GM12801 (cell line): ENCODE data around the gene FILIP1.

ENCODE experiments used
- CTCF ChIP-seq: IDR thresholded peaks from one replicate; pipeline ENCODE4 v1.5.1; 2011; ENCODE audit warnings: control low read depth; ENCODE audit not compliant: insufficient read length; ENCODE audit errors: extremely low read depth

FILIP1 gene

GRCh38 chr6:75415804-75416203, 77.8 kb downstream of the FILIP1 start:
- no peak for TF ChIP-seq CTCF

- TF ChIP-seq CTCF, result no peak
These were observed 79.1 kb downstream of the FILIP1 start for GRCh38 chr6:75414445-75415021.

- no peak for TF ChIP-seq CTCF
These were observed 80.5 kb downstream of the FILIP1 start for GRCh38 chr6:75412969-75413662.

- TF ChIP-seq CTCF, result no peak
These were observed 83.7 kb downstream of the FILIP1 start for GRCh38 chr6:75409928-75410327.

- no peak for TF ChIP-seq CTCF
These were observed 84.3 kb downstream of the FILIP1 start for GRCh38 chr6:75409286-75409685.

- no peak for TF ChIP-seq CTCF
These were observed 90.0 kb downstream of the FILIP1 start for GRCh38 chr6:75403563-75404080.

- no peak for TF ChIP-seq CTCF
These were observed 91.3 kb downstream of the FILIP1 start for GRCh38 chr6:75402296-75402695.
